Measurements from ENCODE around the gene FAM162A.
A peak's percentile ranks its signal among the peaks of the same experiment; 100 is the strongest.

Gene FAM162A

DNA sequence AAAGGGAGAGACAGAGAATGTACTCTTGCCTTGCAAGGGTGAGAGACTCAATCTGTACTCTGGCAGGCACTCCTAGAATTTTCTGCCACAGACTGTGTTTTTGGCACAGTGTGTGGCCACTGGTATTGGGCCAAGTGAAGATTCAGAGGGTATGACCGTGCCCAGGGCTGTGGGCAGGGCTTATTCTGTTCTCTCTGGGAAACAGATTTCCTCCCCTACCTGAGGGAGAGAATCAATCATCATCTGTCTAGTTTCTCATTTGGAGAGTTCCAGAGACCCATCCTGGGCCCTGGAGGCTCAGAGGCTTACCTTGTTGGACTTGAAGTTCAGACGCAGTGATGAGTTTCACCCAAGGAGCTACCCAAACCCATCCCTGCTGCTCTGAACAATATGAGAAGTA is 30.8 kb upstream of the FAM162A start:
- no peak for TF ChIP-seq CTCF (IDR thresholded peaks at IDR 0.05; ENCODE audit: low read depth, low read length, missing control alignments)
- no peak for DNase-seq (ENCODE audit: low read depth)
- in situ Hi-C loops (cut with HindIII; ENCODE audit: low sequenced_read_pairs): no loop called here
- H3K4me3 ChIP-seq (ENCODE audit: low read depth, low read length): no peak overlapping the region

GRCh38 chr3:122353893-122354401 is 30.0 kb upstream of the FAM162A start:
- TF ChIP-seq CTCF (IDR thresholded peaks at IDR 0.05; ENCODE audit: low read depth, low read length, missing control alignments): no peak
- in situ Hi-C loops (cut with HindIII; ENCODE audit: low sequenced_read_pairs): no loop called here
- no peak for DNase-seq (ENCODE audit: low read depth)
- H3K4me3 ChIP-seq (ENCODE audit: low read depth, low read length): no peak overlapping the region

- no peak overlapping the region for H3K4me3 ChIP-seq (ENCODE audit: low read depth, low read length)
- TF ChIP-seq CTCF (IDR thresholded peaks at IDR 0.05; ENCODE audit: low read depth, low read length, missing control alignments): no peak
- in situ Hi-C loops (cut with HindIII; ENCODE audit: low sequenced_read_pairs): no loop called here
- no peak for DNase-seq (ENCODE audit: low read depth)
Measured at GRCh38 chr3:122355612-122356011, 28.4 kb upstream of the FAM162A start.

DNA sequence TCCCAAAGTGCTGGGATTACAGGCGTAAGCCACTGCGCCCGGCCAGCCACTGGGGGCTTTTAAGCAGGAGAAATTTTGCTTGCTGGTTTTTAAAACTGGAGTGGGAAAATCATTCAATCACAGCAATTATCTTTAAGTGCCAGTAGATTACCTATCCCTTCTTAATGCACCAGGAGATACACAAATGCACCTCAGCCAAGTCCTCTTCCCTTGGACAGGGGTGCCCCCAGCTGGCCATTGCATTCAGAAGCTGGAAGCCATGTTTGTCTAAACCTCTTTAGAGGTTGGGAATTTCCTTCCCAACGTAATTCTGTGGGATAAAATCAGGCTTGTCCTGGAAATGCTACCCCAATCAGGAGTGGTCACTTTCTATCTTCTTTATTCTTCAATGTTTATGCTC is 27.6 kb upstream of the FAM162A start:
- in situ Hi-C loops (cut with HindIII; ENCODE audit: low sequenced_read_pairs): no loop called here

GRCh38 chr3:122357828-122358702 is 25.9 kb upstream of the FAM162A start:
- in situ Hi-C loops (cut with HindIII; ENCODE audit: low sequenced_read_pairs): no loop called here
- TF ChIP-seq CTCF (IDR thresholded peaks at IDR 0.05; ENCODE audit: low read depth, low read length, missing control alignments): no peak
- H3K4me3 ChIP-seq (ENCODE audit: low read depth, low read length): no peak overlapping the region
- no peak for DNase-seq (ENCODE audit: low read depth)

More for the DNA sequence above, 27.6 kb upstream of the FAM162A start:
- DNase-seq (ENCODE audit: low read depth): no peak
- H3K4me3 ChIP-seq (ENCODE audit: low read depth, low read length): no peak overlapping the region
- TF ChIP-seq CTCF (IDR thresholded peaks at IDR 0.05; ENCODE audit: low read depth, low read length, missing control alignments): peak; percentile 39

DNA sequence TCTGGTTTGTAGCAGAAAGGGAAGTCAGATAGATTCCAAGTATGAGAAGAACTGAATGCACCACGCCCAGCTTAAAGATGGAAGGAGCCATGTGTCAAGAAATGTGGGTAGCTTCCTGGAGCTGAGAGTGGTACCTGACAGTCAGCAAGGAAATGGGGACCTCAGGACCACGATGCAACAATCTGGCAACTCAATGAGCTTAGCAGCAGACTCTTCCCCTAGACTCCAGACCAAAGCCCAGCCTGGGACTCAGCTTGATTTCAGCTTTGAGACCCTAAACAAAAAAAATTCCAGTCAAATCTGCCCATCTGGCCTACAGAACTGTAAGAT is 25.3 kb upstream of the FAM162A start:
- in situ Hi-C loops (cut with HindIII; ENCODE audit: low sequenced_read_pairs): no loop called here
- TF ChIP-seq CTCF (IDR thresholded peaks at IDR 0.05; ENCODE audit: low read depth, low read length, missing control alignments): no peak
- no peak overlapping the region for H3K4me3 ChIP-seq (ENCODE audit: low read depth, low read length)
- no peak for DNase-seq (ENCODE audit: low read depth)
